Activated CD4-positive, alpha-beta T cell treated with anti-CD3 and anti-CD28 coated beads, Interleukin-2, amount 10 ng/mL, durations not matched to agents 24 days and 14 days (primary cell): Measurements from ENCODE around the gene ZNF423. TPM values are rescaled to one million over a fixed set of nuclear protein-coding genes. Genes with fewer than 3 reads are reported as not detected.
A peak's percentile ranks its signal among the peaks of the same experiment; 100 is the strongest.

ENCODE experiments used
- DNase-seq: peaks from one replicate; pipeline ENCODE4 v3.0.0; 2022
- H3K27ac Mint-ChIP-seq: one replicate; pipeline ENCODE4 v1.8.0; 2022; ENCODE audit warnings: mild to moderate bottlenecking, mixed read lengths
- H3K27me3 Mint-ChIP-seq: one replicate; pipeline ENCODE4 v1.8.0; 2022; ENCODE audit warnings: mixed read lengths
- H3K36me3 Mint-ChIP-seq: one replicate; pipeline ENCODE4 v1.8.0; 2022; ENCODE audit warnings: low read depth, mild to moderate bottlenecking, mixed read lengths
- H3K4me1 Mint-ChIP-seq: one replicate; pipeline ENCODE4 v1.8.0; 2021; ENCODE audit warnings: mixed read lengths
- H3K4me3 Mint-ChIP-seq: one replicate; pipeline ENCODE4 v1.8.0; 2022; ENCODE audit warnings: mild to moderate bottlenecking, moderate library complexity, mixed read lengths
- H3K9me3 Mint-ChIP-seq: one replicate; pipeline ENCODE4 v1.8.0; 2021; ENCODE audit warnings: mixed read lengths
- intact Hi-C: fragments of 100-400 bp; cut with micrococcal nuclease; formaldehyde crosslinking; loops from one replicate; pipeline ENCODE4 v1.15.1; 2023
- total RNA-seq: library from RNA; stranded (reverse); gene quantifications from 2 replicates; pipeline ENCODE4 v1.2.3, GENCODE V29; 2022

The ZNF423 gene
- total RNA-seq, 1 donor from 2014 or later = not detected

DNA sequence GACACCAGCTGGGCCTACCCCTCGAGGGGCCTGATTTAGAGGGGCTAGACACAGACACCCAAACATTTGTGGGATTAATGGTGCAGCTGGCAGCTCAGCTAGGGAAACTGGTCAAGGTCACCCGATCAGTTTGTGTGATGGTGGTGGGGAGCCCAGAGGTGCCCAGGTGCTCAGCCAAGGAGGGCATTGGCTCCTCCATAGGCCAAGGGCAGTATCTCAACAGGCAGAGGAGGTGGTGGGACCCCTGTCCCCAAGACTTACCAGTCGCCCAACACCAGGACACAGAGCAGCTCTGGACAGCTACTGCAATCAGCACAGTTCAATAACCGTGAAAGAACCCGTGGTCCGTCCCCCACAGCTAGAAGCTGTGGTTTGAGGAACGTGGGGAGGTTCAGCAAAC is 361.4 kb downstream of the ZNF423 start:
- no peaks in the 10 kb centered on the region for H3K27me3 Mint-ChIP-seq
- intact Hi-C loops = no loop called here
- H3K4me1 Mint-ChIP-seq = no peaks in the 10 kb centered on the region
- H3K36me3 Mint-ChIP-seq = no peaks in the 10 kb centered on the region
- H3K9me3 Mint-ChIP-seq = no peaks in the 10 kb centered on the region
- no peak overlapping the region for H3K4me3 Mint-ChIP-seq
- H3K27ac Mint-ChIP-seq = no peak overlapping the region
- no peak for DNase-seq

DNA sequence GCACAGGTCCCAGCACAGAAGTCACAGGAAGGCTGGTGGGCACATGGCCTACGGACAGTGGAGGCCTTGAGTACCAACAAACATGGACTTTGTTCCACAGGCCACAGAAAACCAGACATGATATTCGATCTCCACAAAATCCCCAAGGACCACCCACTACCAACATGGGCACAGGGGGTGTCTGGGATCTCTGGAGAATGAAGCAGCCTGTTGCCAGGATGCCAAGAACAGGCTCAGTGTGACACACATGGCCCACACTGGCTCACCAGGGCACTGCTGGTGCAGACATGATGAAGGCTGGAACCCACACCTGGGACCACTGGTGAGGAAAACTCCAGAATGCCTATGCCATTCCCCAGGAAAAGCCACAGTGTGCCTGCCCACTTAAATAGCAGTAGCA is 362.1 kb downstream of the ZNF423 start:
- intact Hi-C loops = no loop called here
- no peak for DNase-seq
- H3K9me3 Mint-ChIP-seq = no peaks in the 10 kb centered on the region
- no peak overlapping the region for H3K27ac Mint-ChIP-seq
- H3K4me1 Mint-ChIP-seq = no peaks in the 10 kb centered on the region
- H3K27me3 Mint-ChIP-seq = no peaks in the 10 kb centered on the region
- H3K36me3 Mint-ChIP-seq = no peaks in the 10 kb centered on the region
- H3K4me3 Mint-ChIP-seq = no peak overlapping the region

DNA sequence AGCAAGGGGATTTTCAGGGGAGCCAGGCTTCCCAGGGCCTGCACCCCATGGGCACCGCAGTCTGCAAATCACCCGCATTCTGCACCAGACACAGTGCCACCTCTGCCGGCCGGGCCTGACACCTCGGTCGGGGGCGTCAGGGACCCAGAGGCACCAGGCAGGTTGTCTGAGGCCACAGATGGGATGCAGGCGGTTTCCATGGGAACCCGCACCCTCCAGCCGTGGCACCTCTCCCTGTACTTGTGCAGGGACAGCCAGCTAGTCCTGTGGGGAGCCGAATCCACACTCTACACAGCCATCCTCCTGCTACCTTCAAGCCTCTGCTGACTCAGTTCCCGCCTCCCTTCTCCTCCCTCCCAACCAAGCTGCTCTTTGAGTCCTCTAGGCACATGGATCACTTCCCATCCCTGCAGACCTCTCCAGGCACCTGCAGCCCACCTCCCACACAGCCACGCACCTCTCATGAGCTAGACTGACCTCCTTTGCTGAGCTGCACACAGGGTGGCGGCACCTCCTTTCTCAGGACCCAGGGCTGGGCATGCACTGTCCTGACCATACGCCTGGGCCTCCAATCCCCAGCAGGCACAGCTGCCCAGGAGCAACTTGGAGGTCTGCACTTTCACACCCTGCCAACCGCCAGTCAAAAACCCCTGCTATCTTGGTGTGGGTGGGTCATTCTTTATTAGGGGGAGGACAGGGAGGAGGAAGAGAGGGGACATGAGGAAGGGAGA is 362.9 kb downstream of the ZNF423 start:
- H3K4me1 Mint-ChIP-seq = no peaks in the 10 kb centered on the region
- H3K36me3 Mint-ChIP-seq = no peaks in the 10 kb centered on the region
- no peaks in the 10 kb centered on the region for H3K27me3 Mint-ChIP-seq
- intact Hi-C loops = no loop called here
- H3K4me3 Mint-ChIP-seq = no peak overlapping the region
- H3K9me3 Mint-ChIP-seq = no peaks in the 10 kb centered on the region
- H3K27ac Mint-ChIP-seq = no peak overlapping the region
- DNase-seq = no peak

DNA sequence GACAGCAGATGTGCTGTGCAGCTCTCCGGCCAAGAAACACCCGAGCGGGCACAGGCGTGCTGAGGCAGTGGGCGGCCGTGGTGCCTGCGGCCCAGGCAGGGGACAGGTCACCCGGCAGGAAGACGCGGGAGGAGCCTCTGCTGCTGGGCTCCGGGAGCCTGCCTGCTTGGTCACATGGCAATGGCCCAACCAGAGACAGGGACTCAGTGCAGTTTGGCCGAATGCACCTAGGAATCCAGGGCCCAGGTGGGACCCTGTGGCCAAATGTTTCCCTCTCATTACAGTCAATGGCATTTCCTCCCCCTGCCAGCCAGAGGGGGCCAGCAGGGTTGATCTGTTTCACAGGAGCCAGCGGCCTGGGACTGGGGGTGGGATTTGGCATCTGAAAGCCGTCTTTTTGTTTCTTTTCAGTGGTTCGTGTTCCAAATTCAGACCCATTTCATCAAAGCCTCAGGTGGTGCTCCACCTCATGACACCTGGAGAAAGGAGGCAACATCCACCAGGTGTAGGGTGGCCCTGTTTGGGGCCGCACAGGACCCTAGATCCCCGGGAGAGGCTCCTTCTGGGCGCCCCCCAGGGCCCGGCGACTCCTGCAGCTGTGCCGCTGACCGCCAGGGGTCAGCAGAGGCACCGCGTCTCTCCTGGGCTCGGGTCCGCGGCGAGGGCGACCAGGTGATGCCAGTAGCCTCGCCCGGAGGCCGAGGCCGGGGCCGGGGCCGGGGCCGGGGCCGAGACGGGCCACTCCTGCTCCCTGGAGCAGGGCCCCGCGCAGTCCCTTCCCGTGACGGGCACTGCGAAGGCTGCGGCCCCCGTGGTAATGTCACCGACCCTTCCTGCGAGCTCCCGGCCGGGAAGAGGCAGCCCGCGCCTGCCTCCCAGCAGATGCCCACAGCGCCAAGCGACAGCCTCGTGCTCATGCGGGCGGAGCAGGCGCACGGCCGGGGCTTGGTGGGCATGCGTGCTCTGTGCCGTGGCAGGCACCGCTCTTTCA is 363.8 kb downstream of the ZNF423 start:
- Mint-ChIP-seq H3K27me3 (peaks cover 2% of the 10 kb centered on the region), H3K27ac (no peak overlapping the region), H3K36me3 (no peaks in the 10 kb centered on the region), H3K4me1 (no peaks in the 10 kb centered on the region), H3K4me3 (no peak overlapping the region), H3K9me3 (no peaks in the 10 kb centered on the region)
- intact Hi-C loops = no loop called here
- DNase-seq = peak; percentile 79

DNA sequence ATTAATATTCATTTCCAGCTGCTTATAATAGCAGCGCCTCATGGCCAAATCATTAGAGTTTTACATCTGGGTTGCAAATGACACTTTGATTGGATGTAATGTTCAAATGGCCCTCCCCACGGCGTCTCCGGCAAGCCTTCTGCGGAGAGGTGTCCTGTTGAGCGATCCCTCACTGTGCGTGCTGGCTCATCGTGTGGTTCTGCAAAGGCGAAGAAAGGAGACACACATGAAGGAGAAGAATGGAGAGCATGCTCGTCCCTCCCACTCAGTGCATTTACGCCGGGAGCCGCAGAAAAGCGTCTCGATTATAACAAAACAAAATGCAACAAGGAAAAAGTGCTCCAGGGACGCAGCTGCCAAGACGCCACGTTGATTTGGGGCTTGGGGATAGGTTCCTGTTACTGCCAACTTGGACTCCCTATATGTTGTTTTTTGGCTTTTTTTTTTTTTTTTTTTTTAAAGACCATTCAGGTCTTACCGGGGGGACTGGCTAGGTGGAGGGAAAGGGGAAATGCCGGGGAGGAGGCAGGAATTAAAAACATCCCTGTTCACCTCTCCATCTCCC is 364.7 kb downstream of the ZNF423 start:
- Mint-ChIP-seq H3K4me1 (no peaks in the 10 kb centered on the region), H3K27ac (no peak overlapping the region), H3K9me3 (no peaks in the 10 kb centered on the region), H3K4me3 (no peak overlapping the region), H3K27me3 (peaks cover 2% of the 10 kb centered on the region), H3K36me3 (no peaks in the 10 kb centered on the region)
- intact Hi-C loops = no loop called here
- no peak for DNase-seq

DNA sequence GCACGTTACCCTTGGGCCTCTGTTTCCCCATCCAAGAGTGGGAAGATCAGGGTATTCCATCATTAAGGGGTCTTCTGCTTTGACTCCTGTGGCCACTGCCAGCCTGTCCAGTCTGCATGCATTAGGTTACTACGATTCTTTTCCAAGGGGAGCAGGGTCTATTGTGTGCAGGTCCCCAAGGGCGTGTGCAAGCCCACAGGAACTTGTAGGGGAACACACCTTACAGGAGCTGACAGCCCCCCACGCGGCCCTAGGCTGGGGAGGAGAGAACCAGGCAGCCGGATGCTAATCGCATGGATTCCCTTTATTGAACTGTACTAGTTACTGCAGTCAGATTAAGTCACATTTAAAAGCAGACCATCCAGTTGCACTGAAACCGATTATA is 365.6 kb downstream of the ZNF423 start:
- Mint-ChIP-seq H3K9me3 (no peaks in the 10 kb centered on the region), H3K4me1 (no peaks in the 10 kb centered on the region), H3K27ac (no peak overlapping the region), H3K36me3 (no peaks in the 10 kb centered on the region), H3K4me3 (no peak overlapping the region), H3K27me3 (peaks cover 2% of the 10 kb centered on the region)
- intact Hi-C loops = no loop called here
- no peak for DNase-seq

DNA sequence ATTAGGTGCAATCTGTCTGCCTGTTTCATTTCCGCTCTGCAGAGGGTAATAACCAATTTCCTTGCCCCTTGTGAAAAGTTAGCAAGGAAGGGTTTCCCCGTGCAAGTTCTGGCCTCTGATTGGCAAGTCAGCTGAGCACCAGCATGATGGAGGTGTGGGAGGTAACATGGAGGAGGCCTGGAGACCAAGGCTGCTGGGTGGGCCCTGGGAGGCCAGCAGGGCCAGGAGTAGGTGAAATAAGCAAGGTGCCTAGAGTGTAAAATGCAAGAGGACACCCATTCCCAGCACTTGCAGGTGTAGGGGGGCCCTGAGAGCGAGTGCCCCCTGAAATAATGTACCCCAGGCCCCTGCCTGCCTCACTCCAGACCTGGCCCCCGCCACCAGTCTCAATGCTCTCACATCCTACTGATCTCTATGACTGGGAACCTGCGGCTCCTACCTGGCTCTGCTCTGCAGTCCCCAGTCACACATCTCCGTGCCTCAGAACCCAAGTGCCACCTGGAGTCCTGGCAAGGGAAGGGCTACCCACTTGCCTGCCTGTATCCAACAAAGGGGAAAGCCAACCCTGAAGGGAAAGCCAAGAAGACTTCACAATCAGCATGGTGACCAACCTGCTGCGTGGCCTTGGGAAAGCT is 366.1 kb downstream of the ZNF423 start:
- Mint-ChIP-seq H3K36me3 (no peaks in the 10 kb centered on the region), H3K4me3 (no peak overlapping the region), H3K27ac (no peak overlapping the region), H3K9me3 (no peaks in the 10 kb centered on the region), H3K4me1 (no peaks in the 10 kb centered on the region), H3K27me3 (peaks cover 2% of the 10 kb centered on the region)
- no peak for DNase-seq
- intact Hi-C loops = no loop called here

DNA sequence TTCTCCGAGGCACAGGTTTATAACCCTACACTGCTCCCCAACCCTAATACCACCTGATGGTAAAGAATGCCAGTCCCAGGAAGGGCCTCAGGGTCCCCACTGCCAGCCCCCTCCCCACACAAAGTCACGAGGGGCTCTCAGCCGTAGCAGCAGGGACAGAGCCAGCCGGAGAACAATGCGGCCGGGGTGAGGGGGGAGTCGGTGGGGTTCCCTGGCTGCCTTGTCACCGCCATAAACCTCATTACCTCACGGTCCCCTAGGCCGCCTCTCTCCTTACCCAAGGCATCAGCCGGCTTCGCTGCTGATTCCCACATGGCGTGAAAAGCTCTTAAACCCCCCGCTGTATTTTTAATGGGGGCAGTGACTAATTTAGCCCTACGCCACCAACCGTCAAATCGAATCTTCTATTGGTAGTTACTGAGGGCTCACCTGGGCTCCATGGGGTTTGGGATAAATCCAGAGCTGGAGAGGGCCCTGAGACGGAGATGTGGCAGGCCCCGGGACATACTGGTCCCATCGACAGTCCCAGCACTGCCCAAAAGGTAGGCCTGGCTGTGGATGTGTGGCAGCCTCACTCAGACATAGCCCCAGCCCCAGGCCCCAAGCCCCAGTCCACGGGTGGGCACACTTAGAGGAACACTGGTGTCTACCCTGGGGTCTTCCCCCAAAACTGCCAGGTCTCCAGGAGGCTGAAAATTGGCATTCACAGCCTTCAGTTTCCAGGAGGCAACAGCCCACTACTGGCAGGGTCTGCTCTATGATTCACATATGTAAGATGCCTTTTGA is 367.0 kb downstream of the ZNF423 start:
- Mint-ChIP-seq H3K9me3 (no peaks in the 10 kb centered on the region), H3K36me3 (no peaks in the 10 kb centered on the region), H3K4me1 (no peaks in the 10 kb centered on the region), H3K27me3 (peaks cover 3% of the 10 kb centered on the region), H3K4me3 (no peak overlapping the region), H3K27ac (no peak overlapping the region)
- intact Hi-C loops = no loop called here
- DNase-seq = no peak

DNA sequence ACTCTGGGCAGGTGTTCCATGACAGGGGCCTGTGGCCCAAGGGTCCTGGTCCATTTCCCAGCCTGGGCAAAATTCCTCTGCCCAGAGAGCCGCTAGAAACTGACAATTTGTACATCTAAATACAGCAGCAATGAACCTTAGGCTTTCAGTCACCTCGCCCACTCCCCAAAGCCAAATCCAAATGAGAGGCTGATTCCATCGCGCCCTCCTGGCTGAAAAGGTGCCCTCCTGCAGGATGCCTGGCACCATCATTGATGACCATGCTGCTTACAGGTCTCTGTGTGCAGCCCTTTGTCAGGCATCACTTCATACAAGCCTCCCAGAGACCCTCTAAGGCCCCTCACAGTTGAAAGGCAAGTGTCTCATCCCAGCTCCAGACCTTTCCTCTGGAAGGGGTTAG is 367.6 kb downstream of the ZNF423 start:
- no peaks in the 10 kb centered on the region for H3K36me3 Mint-ChIP-seq
- intact Hi-C loops = no loop called here
- H3K4me3 Mint-ChIP-seq = no peak overlapping the region
- no peak for DNase-seq
- H3K27me3 Mint-ChIP-seq = peaks cover 3% of the 10 kb centered on the region
- no peak overlapping the region for H3K27ac Mint-ChIP-seq
- no peaks in the 10 kb centered on the region for H3K4me1 Mint-ChIP-seq
- H3K9me3 Mint-ChIP-seq = no peaks in the 10 kb centered on the region

DNA sequence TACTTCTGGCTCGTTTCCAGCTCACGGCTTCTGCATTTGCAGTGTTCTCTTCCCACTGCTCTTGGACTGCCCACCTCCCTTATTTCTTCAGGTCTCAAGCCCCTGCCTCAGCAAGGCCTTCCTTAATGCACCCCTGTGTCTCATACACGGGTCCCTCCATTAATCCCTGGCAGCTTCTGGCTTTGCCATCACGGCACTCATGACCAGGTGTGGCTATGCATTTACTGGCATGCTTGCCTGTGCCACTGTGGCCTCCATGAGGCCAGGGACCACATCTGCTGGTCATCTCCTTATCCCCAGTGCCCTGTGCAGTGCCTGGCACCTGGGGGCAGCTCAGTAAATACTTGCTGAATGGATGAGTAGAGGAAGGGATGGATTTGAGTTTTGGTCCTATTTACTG is 368.2 kb downstream of the ZNF423 start:
- no peaks in the 10 kb centered on the region for H3K4me1 Mint-ChIP-seq
- no peak overlapping the region for H3K27ac Mint-ChIP-seq
- intact Hi-C loops = no loop called here
- no peaks in the 10 kb centered on the region for H3K9me3 Mint-ChIP-seq
- H3K27me3 Mint-ChIP-seq = peaks cover 3% of the 10 kb centered on the region
- H3K4me3 Mint-ChIP-seq = no peak overlapping the region
- H3K36me3 Mint-ChIP-seq = no peaks in the 10 kb centered on the region
- DNase-seq = no peak

DNA sequence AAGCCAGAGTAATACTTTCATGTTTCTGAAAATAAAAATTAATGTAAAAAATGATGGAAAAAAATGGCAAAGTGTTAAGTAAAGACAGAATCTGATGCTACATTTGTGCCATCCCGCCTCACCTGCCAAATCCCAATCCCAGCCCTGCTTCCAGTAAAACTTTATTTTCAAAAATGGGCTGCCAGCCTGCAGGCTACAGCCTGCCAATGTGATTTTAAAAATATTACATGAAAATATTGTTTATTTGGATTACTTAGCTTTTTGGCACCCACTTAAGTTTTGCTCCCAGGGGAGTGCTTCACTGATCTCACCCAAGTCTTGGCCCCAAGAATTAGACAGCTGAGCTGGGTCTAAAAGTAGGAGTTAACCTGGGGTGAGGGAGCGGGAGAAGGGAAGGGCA is 369.5 kb downstream of the ZNF423 start:
- no peaks in the 10 kb centered on the region for H3K9me3 Mint-ChIP-seq
- H3K27me3 Mint-ChIP-seq = peaks cover 11% of the 10 kb centered on the region
- no peaks in the 10 kb centered on the region for H3K4me1 Mint-ChIP-seq
- no peaks in the 10 kb centered on the region for H3K36me3 Mint-ChIP-seq
- H3K4me3 Mint-ChIP-seq = no peak overlapping the region
- no peak for DNase-seq
- H3K27ac Mint-ChIP-seq = no peak overlapping the region
- intact Hi-C loops = no loop called here

DNA sequence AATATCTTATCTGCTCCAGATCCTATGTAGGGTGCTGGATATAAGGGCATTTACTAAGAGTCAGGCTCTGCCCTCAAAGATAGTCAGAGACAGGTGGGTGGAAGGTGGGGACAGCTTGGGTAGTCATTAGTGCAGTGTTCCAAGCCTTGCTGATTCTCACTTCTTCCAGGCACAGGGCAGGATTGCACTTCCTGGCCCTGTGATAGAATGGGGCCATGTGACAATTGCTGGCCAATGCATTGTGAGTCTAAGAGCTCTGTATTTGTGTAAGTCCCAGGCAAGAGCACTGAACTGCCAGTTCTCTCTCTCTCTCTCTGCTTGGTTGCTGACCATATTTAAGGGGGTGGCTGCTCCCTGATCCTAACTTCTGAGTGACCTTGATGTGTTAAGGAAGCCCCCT is 370.2 kb downstream of the ZNF423 start:
- Mint-ChIP-seq H3K27me3 (peaks cover 16% of the 10 kb centered on the region), H3K36me3 (no peaks in the 10 kb centered on the region), H3K4me1 (no peaks in the 10 kb centered on the region), H3K4me3 (no peak overlapping the region), H3K27ac (no peak overlapping the region), H3K9me3 (no peaks in the 10 kb centered on the region)
- intact Hi-C loops = no loop called here
- DNase-seq = no peak

DNA sequence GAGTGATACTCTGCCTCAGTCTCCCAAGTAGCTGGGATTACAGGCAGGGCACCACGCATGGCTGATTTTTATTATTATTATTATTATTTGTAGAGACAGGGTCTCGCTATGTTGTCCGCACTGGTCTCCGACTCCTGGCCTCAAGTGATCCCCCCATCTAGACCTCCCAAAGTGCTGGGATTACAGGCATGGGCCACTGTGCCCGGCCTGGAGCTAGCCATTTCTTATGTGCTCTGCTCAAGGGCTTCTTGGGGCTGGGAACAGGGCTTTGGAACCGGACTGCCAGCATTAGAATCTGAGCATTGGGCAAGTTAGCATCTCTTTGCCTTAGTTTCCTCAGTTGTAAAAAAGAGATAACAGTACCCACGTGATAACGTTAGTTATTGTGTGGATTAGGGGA is 371.0 kb downstream of the ZNF423 start:
- DNase-seq = no peak
- peaks cover 16% of the 10 kb centered on the region for H3K27me3 Mint-ChIP-seq
- H3K4me3 Mint-ChIP-seq = no peak overlapping the region
- H3K4me1 Mint-ChIP-seq = no peaks in the 10 kb centered on the region
- H3K27ac Mint-ChIP-seq = no peak overlapping the region
- intact Hi-C loops = no loop called here
- no peaks in the 10 kb centered on the region for H3K36me3 Mint-ChIP-seq
- H3K9me3 Mint-ChIP-seq = no peaks in the 10 kb centered on the region
